ENCODE data around the gene ITGA3. TPM values are rescaled to one million over a fixed set of nuclear protein-coding genes. Genes with fewer than 3 reads are reported as not detected.

Gene ITGA3
- total RNA-seq, 1 experiment from 2014 or later = 22.5 TPM

- H3K56ac ChIP-seq (ENCODE audit: insufficient read length, low read depth, low read length) = no peak overlapping the region
- no peaks in the 10 kb centered on the region for H3K27me3 ChIP-seq (ENCODE audit: insufficient read depth, low read length)
- H4K8ac ChIP-seq (replicated peaks; ENCODE audit: insufficient read length, low read depth, low read length) = no peak overlapping the region
- no peak overlapping the region for H2BK5ac ChIP-seq (ENCODE audit: insufficient read length, low read length)
- H3T11ph ChIP-seq (ENCODE audit: low read length) = no peak overlapping the region
- H3K18ac ChIP-seq (ENCODE audit: insufficient read length, low read depth, low read length) = no peak overlapping the region
- Mint-ChIP-seq H3K4me1 (peaks cover 14 to 22% of the 10 kb centered on the region in 2 experiments), H3K4me3 (peak overlapping the region in 1 of 2 experiments; percentile 25; a peak in 1 of 5 replicates), H3K27ac (no peak overlapping the region), H3K36me3 (ENCODE audit: insufficient read depth in 1 of 3, low read depth in 3 of 3) (peaks cover 0 to 8% (median 0%) of the 10 kb centered on the region in 3 experiments; a peak in 4 of 7 replicates), H3K27me3 (ENCODE audit: low read depth) (peaks cover 2% of the 10 kb centered on the region; the same call in 1 of the 2 replicates), H3K9me3 (no peaks in the 10 kb centered on the region)
- no peaks in the 10 kb centered on the region for H4K20me1 ChIP-seq (ENCODE audit: control insufficient read depth, insufficient read depth, insufficient read length)
- no peak overlapping the region for H3K9ac ChIP-seq (ENCODE audit: extremely low read depth, insufficient read length, low read length)
- no peaks in the 10 kb centered on the region for H3K79me2 ChIP-seq (ENCODE audit: insufficient read depth, low read length)
- no peaks in the 10 kb centered on the region for H3K79me1 ChIP-seq (ENCODE audit: insufficient read depth, low read depth, low read length, poor library complexity, severe bottlenecking)
- no peaks in the 10 kb centered on the region for H3K4me1 ChIP-seq (ENCODE audit: insufficient read depth, low read length)
- no peaks in the 10 kb centered on the region for H3K9me3 ChIP-seq (ENCODE audit: control insufficient read depth, low read depth, low read length)
- H3K4me2 ChIP-seq (ENCODE audit: insufficient read depth, insufficient read length, low read length) = peak overlapping the region; percentile 89
- H2AFZ ChIP-seq (ENCODE audit: low read length) = no peak overlapping the region
- no peak overlapping the region for H2BK15ac ChIP-seq (ENCODE audit: low read depth, low read length)
- no peak overlapping the region for H2AK5ac ChIP-seq (ENCODE audit: insufficient read length, low read length)
- H2BK120ac ChIP-seq (ENCODE audit: low read depth, low read length, poor library complexity, severe bottlenecking) = no peak overlapping the region
- no peak overlapping the region for H3K27ac ChIP-seq (ENCODE audit: insufficient read length, low read depth, low read length)
- no peak overlapping the region for H2BK20ac ChIP-seq (ENCODE audit: low read depth, low read length, poor library complexity, severe bottlenecking)
- no peak overlapping the region for H3K14ac ChIP-seq (ENCODE audit: insufficient read depth, low read length)
- H3K23ac ChIP-seq (ENCODE audit: insufficient read length, low read depth, low read length) = no peak overlapping the region
- WGBS (ENCODE audit: extremely low coverage, insufficient read length, low lambda C conversion rate) = no CpG with 5 or more reads among the region's 3 CpGs
- no peak overlapping the region for H2BK12ac ChIP-seq (ENCODE audit: insufficient read length, low read depth, low read length)
- H4K91ac ChIP-seq (ENCODE audit: insufficient read length, low read depth, low read length) = no peak overlapping the region
- TF ChIP-seq CTCF (conservative IDR thresholded peaks at IDR 0.05) = no peak
- H3K4ac ChIP-seq (ENCODE audit: low read depth, low read length) = no peak overlapping the region
- DNase-seq = no peak
- no peak overlapping the region for H4K5ac ChIP-seq (ENCODE audit: insufficient read length, low read depth, low read length)
- peaks cover 12% of the 10 kb centered on the region for H3K23me2 ChIP-seq (ENCODE audit: insufficient read length, low read depth, low read length, poor library complexity, severe bottlenecking)
Observed at GRCh38 chr17:50093807-50094206, 37.9 kb downstream of the ITGA3 start.
